ENCODE measurements around the gene IL9. TPM values are rescaled to one million over a fixed set of nuclear protein-coding genes. Genes with fewer than 3 reads are reported as not detected.

IL9 gene
- total RNA-seq, 1 experiment from 2014 or later: not detected

GRCh38 chr5:135894276-135894675, 1.4 kb downstream of the IL9 start:
- no peak for DNase-seq (ENCODE audit: extremely low read depth, low read depth)

GRCh38 chr5:135891791-135892190, 3.9 kb downstream of the IL9 start:
- DNase-seq (ENCODE audit: extremely low read depth, low read depth): no peak

DNA sequence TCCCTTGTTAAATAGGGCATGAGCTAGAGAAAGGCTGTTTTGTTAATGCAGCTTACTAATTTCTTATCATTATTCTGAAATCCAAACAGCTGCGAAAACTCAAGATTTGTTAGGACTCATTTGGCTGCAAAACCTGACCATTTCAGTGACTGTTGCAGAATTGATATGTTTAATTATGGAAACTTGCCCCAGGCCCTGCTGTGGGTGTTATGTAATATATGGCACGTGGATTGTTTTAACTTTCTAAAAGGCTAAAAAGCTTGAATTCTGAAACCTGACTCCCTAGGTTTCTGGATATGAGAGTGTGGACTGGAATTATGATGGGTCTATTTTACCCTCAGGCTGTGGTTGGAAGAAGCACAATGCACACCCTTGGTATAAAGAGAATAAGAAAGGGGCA, 4.4 kb downstream of the IL9 start:
- DNase-seq (ENCODE audit: extremely low read depth, low read depth): no peak

DNA sequence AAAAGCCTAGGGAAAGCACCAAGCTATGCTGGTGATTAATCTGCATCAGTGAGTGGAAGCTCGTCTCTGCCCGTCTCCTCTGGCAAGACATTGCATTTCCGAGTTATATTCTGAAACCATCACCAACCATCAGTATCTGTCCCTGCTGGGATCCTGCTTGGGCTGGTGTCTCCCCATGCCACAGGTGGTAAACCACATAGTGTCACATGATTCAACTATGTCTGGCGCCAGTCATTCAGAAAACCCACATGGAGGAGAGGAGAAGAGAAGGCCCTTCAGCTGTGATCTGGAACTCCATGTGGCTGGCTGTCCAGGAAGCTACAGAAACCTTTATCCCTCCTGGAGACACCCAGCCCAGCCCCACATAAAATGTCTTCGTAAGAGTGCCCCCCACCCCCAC, 4.8 kb downstream of the IL9 start:
- DNase-seq (ENCODE audit: extremely low read depth, low read depth): no peak

- DNase-seq (ENCODE audit: extremely low read depth, low read depth): no peak
These were observed 5.3 kb downstream of the IL9 start for GRCh38 chr5:135890296-135890695.

DNA sequence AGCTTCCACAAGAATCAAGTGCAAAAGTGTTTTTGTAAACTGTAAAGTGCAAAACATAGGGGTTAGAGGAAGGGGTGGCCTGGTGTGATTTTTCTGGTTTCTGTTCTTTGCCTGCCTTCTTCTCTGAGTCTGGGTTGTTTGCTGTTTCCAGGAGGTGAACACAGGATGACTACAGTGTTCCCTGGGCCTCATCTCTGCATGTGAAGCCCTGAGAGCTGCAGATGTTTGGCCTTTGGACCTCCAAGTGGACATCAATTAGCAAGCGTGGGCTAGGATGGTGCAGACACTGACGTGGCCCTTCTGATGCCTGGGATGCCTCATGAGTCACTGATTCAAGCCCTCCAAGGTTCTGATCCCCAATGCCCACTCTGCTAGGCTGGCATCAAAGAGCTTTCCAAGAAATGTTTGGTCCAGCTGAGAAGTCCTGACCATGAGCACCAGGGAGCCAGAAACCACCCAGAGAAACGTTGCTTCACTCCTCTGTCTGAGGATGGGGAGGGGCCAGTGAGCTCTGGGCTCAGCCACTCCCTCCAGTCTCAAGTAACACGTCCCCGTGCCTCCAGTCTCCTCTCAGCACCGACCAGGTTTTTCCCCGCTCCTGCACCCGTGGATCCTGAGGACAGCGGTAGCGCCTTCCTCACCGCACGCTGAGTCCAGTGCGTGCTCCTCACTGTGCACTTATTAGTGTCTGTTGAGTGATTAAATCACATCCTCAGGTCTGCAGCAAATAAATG, 7.6 kb downstream of the IL9 start:
- peak; percentile 18 for DNase-seq (ENCODE audit: extremely low read depth, low read depth)

DNA sequence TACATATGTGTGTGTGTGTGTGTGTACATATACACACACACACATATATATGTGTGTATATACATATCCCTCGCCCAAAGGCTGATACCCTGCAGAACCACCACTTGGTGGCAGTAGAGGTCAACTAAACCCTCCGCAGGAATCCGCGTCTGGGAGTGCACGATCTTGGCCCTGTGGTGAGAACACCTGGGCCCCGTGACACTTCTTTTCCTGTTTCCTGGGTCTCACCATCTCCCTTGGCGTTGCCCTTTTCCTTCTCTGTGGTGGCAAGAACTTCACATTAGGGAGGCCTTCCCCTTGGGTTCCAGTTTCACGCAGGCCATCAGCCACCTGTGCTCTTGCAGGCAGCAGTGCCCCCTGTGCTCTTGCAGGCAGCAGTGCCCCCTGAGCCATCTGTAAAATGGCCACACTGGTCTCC, 8.2 kb downstream of the IL9 start:
- peak; percentile 78 for DNase-seq (ENCODE audit: extremely low read depth, low read depth)

GRCh38 chr5:135886136-135886535, 9.5 kb downstream of the IL9 start:
- DNase-seq (ENCODE audit: extremely low read depth, low read depth): no peak

- no peak for DNase-seq (ENCODE audit: extremely low read depth, low read depth)
These were observed 10.6 kb downstream of the IL9 start for GRCh38 chr5:135885031-135885430.

DNA sequence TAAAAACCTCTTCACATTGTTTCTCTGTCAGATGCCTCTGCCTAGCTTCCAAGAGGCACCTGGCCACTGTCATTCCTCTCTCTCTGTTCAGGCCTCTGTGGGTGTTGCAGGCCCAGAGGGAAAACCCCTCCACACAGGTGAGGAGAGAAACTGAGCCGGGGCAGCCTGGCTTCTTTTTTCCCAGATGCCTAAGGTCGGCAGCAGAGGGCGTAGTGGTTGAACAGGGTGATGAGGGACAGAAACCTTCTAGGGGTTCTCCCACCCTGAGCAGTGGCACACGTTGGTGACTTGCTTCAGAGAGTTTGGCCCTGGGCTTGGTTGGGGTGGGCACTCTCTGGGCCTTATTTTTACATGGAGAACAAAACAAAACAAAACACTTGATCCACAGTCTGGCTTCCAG, 12.2 kb downstream of the IL9 start:
- no peak for DNase-seq (ENCODE audit: extremely low read depth, low read depth)

DNA sequence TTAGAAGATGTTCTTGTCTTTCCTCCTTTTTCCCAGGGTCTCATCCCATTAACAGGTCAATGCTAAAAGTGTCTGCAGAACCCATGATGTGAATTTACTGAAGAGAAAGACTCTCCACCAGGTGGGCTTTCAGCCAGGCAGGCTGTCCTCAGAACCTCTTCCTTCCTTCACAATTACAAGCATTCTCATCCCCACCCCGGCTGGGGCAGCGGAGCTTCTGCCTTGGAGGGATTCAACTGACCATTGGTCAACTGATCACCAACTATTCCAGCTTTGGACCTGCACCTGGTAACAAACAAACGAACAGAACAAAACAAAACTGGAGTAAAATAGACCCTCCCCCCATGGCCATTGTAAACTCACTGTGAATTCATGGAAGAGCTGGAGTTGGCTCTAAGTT, 12.6 kb downstream of the IL9 start:
- DNase-seq (ENCODE audit: extremely low read depth, low read depth): no peak

DNA sequence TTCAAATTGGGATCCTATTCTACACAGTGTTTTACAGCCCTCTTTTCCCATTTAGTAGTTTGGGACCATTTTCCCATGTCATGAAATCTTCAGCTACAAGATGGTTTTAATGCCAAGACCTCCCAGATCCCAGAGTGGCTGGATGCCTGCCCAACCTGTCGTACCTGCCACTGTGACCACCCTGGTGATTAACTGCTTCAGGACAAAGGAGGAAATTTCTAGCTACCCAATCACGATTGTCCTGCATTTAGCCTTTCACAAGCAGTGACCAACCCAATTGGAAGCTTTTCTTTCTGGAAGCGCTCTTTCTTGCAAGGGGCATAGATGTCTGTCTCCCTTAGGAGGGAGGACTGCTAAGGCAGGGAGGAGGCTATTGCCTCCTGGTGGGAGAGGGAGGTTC, 13.8 kb downstream of the IL9 start:
- DNase-seq (ENCODE audit: extremely low read depth, low read depth): no peak

DNA sequence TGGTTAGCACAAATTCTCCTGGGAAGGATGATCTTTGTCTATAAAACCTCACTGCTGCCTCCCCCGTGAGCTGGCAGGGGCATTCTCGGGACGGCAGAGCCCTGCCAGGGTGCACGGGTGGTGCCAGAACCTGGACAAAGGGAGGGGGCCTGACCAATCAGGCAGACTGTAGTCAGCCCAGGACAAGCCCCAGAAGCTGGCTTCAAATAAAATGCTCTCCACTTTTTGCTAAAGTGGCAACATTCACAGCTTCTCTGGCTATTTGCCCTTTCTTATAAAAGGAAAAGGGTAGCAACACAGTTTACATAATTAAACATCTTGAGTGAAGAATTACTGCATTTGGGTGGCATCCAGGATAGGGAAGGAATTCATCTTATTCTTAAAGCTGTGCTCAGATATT, 14.4 kb downstream of the IL9 start:
- DNase-seq (ENCODE audit: extremely low read depth, low read depth): no peak

DNA sequence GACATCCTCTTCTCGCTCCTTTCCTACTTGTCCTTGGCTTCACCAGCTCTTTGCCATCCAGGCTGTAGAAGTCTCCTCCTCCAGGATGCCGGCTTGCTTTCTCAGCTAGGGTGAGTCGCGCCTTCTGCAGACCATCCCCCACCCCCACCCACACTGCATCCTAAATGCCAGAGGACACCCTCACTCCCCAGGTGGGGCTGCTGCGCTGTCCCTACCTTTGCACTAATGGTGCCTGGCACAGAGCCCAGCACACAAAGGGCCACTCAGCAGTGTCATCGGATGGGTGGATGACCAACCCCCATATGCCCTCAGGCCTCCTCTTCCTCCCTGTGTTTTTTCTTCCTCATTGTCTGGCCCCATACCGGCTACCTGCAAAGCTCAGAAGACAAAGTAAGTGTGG, 14.8 kb downstream of the IL9 start:
- no peak for DNase-seq (ENCODE audit: extremely low read depth, low read depth)

DNA sequence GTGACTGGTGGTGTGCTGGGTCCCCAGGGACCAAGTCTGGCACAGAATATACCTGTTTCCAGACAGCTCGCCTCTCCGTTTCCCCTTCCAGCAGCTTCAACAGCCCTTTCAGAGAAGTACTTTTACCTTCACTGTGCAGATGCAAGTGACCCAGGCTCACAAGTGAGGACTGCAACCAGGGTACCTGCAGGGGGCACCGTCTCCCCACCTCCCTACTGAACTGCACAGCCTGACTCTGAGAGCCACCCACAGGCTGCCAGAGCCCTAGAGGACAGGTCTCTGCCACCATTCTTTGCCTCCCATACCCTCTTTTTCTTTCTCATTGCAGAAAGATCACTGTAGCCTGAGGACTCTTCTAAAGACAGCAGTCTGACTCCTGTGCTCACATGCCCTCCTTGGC, 15.4 kb downstream of the IL9 start:
- peak; percentile 20 for DNase-seq (ENCODE audit: extremely low read depth, low read depth)

DNA sequence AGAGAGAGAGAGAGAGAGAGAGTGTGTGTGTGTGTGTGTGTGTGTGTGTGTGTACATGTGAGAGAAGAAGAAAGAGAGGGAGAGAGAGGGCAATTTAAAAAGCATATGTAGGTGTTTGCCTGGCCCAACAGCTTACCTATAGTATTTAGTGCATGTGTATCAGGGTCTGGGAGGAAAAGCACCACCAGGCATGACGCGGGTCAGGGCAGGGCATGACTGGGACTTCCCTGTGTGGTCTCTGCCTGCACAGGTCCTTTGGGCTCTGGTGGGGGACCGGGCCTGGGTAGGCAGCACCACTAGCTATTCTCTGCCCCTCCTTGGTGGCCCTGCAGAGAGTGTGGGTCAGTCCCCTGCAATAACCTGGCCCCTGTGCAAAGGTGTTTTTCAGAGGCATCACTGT, 16.1 kb downstream of the IL9 start:
- DNase-seq (ENCODE audit: extremely low read depth, low read depth): no peak

DNA sequence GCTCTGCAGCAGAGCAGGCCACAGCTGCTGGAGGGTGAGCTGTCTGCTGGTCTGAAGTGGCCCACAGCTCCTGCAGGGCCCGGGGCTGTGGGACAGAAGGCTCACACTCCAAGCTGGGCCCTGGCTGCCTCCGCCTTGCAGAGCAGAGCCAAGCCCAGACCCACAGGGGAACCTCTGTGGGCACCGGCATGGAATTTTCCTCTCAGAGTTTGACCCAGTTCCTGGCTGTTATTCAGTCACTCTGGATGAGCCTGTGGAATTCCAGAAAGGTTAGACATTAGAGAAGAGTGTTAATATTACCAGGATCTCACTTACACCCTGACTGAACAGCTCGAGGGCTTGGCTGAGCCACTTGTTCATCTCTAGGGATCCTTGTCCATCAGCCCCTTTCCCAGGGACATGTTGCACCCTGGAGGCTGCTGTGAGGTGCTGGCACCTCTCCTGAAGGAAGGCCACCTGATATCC, 17.5 kb downstream of the IL9 start:
- DNase-seq (ENCODE audit: extremely low read depth, low read depth): no peak

DNA sequence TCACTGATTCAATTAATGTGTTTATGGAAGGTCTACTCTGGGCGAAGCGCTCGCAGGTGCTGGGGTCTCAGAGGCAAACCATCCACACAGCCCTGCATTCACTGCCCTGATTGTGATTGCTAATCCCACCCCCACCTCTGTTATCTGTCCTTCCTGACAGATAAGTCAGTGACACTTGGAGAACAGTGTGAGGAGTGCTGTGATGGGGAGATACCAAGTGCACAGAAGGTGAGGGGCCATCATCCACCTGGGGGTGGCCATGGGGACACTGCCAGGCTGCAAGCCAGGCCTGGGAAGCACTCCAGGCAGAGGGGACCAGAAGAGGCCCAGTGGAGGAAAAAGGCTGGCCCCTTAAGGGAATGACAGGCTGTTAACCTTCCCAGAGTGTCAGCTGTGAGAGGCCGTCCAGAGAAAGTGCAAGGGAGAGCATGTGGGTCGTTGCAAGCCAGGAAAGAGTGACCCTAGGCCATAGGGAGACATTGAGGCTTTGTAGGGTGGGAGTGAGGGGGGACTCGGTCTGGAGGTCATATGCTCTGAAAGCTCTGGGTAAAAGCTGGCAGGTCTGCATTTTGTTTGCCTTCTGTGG, 18.0 kb downstream of the IL9 start:
- no peak for DNase-seq (ENCODE audit: extremely low read depth, low read depth)

DNA sequence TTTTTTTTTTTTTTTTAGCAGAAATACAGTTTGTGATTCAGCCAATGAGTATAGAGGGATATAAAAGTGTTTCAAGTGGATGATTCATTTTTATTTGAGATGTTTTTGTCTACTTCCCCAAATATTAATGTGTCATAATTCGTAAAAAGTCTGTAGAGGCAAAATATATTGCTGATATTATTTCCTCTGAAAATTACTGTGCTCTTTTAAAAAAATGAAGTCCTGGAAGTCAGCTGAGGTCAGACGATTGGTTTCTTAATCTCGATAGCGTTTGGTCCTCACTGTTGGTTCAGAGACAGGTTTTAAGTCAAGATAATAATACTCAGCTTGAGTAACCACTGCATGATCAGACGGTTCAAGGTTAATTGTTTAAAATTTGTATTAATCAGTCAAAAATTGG, 19.5 kb downstream of the IL9 start:
- DNase-seq (ENCODE audit: extremely low read depth, low read depth): no peak

DNA sequence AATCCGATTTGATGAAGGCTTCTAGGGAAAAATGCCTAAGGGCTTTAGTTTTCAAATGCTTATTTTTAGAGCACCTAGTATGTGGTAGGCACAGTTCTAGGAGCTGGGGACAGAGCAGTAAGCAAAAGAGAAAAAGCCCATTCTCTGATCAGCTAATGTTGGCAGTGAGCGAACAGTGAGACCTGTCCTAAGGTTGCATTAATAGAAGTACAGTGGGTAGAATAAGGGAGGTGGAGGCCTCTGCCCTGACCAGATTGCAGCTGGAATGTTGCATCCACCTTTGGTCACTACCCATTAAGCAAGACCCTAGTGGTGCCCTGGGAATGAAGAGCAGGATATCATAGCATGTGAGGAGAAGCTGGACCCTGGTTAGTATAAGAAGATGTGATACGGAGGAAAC, 20.1 kb downstream of the IL9 start:
- no peak for DNase-seq (ENCODE audit: extremely low read depth, low read depth)

GRCh38 chr5:135874461-135874860, 21.2 kb downstream of the IL9 start:
- no peak for DNase-seq (ENCODE audit: extremely low read depth, low read depth)

GRCh38 chr5:135873831-135874230, 21.8 kb downstream of the IL9 start:
- DNase-seq (ENCODE audit: extremely low read depth, low read depth): no peak
